HG03064 (cell line): ENCODE measurements around the gene EPB41L1.

Experiments used
- ATAC-seq: cut with Tn5 transposase; IDR thresholded peaks from one replicate; pipeline ENCODE4 v1.9.1; 2021; ENCODE audit warnings: low read depth; ENCODE audit not compliant: unreplicated experiment

EPB41L1 gene

GRCh38 chr20:36216314-36217025 lies 61.9 kb downstream of the EPB41L1 start:
- no peak for ATAC-seq

GRCh38 chr20:36217226-36217625 lies 62.7 kb downstream of the EPB41L1 start:
- no peak for ATAC-seq

GRCh38 chr20:36218380-36219064 lies 64.0 kb downstream of the EPB41L1 start:
- ATAC-seq: no peak

- no peak for ATAC-seq
These were observed 65.2 kb downstream of the EPB41L1 start for GRCh38 chr20:36219671-36220220.

- no peak for ATAC-seq
These were observed 71.1 kb downstream of the EPB41L1 start for GRCh38 chr20:36225666-36226065.

- ATAC-seq: no peak
These were observed 74.2 kb downstream of the EPB41L1 start for GRCh38 chr20:36228770-36229169.

GRCh38 chr20:36230019-36230418 lies 75.5 kb downstream of the EPB41L1 start:
- no peak for ATAC-seq

- no peak for ATAC-seq
These were observed 76.8 kb downstream of the EPB41L1 start for GRCh38 chr20:36231331-36231730.

- ATAC-seq: no peak
These were observed 80.3 kb downstream of the EPB41L1 start for GRCh38 chr20:36234771-36235320.

GRCh38 chr20:36235892-36236785 lies 81.6 kb downstream of the EPB41L1 start, which contains the start of gene AAR2:
AAR2 (plus strand) TSS chr20:36236478; CDS start chr20:36239869, 3,391 bp downstream.
- no peak for ATAC-seq

GRCh38 chr20:36236786-36237121 lies 82.2 kb downstream of the EPB41L1 start:
- no peak for ATAC-seq

- no peak for ATAC-seq
These were observed 82.9 kb downstream of the EPB41L1 start for GRCh38 chr20:36237477-36237876.

- no peak for ATAC-seq
These were observed 83.6 kb downstream of the EPB41L1 start for GRCh38 chr20:36238153-36238552.

GRCh38 chr20:36238760-36239159 lies 84.2 kb downstream of the EPB41L1 start:
- ATAC-seq: no peak

- no peak for ATAC-seq
These were observed 85.5 kb downstream of the EPB41L1 start for GRCh38 chr20:36240076-36240475.

GRCh38 chr20:36241678-36242077 lies 87.1 kb downstream of the EPB41L1 start:
- no peak for ATAC-seq

GRCh38 chr20:36243726-36244125 lies 89.2 kb downstream of the EPB41L1 start:
- ATAC-seq: no peak

GRCh38 chr20:36246401-36246800 lies 91.9 kb downstream of the EPB41L1 start:
- ATAC-seq: no peak

- ATAC-seq: no peak
These were observed 94.3 kb downstream of the EPB41L1 start for GRCh38 chr20:36248836-36249235.

GRCh38 chr20:36249450-36249849 lies 94.9 kb downstream of the EPB41L1 start:
- ATAC-seq: no peak

- no peak for ATAC-seq
These were observed 96.9 kb downstream of the EPB41L1 start for GRCh38 chr20:36251426-36251825.
